Activated CD4-positive, alpha-beta T cell treated with anti-CD3 and anti-CD28 coated beads, Interleukin-2, amount 10 ng/mL, durations not matched to agents 7 days and 5 days (primary cell): ENCODE results near the gene OTOF. TPM values are rescaled to one million over a fixed set of nuclear protein-coding genes. Genes with fewer than 3 reads are reported as not detected.

Experiments used
- CTCF ChIA-PET: fragments of 350-600 bp; sonication (Branson Sonifier 250); formaldehyde crosslinking; loops from one replicate; lab custom pipeline; 2021; ENCODE audit warnings: antibody characterized with exemption; lab: Charles Lee
- POLR2A ChIA-PET: fragments of 350-600 bp; sonication (Branson Sonifier 250); formaldehyde crosslinking; loops from one replicate; lab custom pipeline; 2021; ENCODE audit warnings: antibody characterized with exemption; lab: Charles Lee
- DNase-seq: peaks from one replicate; pipeline ENCODE4 v3.0.0-alpha.2; 2020
- H3K27ac Mint-ChIP-seq: one replicate; pipeline ENCODE4 v1.8.0; 2021; ENCODE audit warnings: mild to moderate bottlenecking, moderate library complexity, mixed read lengths
- H3K27me3 Mint-ChIP-seq: one replicate; pipeline ENCODE4 v1.8.0; 2021; ENCODE audit warnings: mixed read lengths
- H3K36me3 Mint-ChIP-seq: one replicate; pipeline ENCODE4 v1.8.0; 2021; ENCODE audit warnings: low read depth, mixed read lengths
- H3K4me1 Mint-ChIP-seq: one replicate; pipeline ENCODE4 v1.8.0; 2021; ENCODE audit warnings: mixed read lengths
- H3K4me3 Mint-ChIP-seq: one replicate; pipeline ENCODE4 v1.8.0; 2021; ENCODE audit warnings: mild to moderate bottlenecking, moderate library complexity, mixed read lengths
- H3K9me3 Mint-ChIP-seq: one replicate; pipeline ENCODE4 v1.8.0; 2021; ENCODE audit warnings: mixed read lengths
- total RNA-seq, 2 experiments: library from RNA; stranded (reverse); gene quantifications; one replicate each; pipeline ENCODE4 v1.2.3, GENCODE V29; 2021

OTOF gene
- total RNA-seq, 2 experiments from 2014 or later = 11.7 to 12.3 TPM

GRCh38 chr2:26465981-26466471, 11.9 kb downstream of the OTOF start:
- H3K9me3 Mint-ChIP-seq = peaks cover 8% of the 10 kb centered on the region
- CTCF ChIA-PET = interaction anchor here (0.6 to 2.7 kb wide), 2 partner anchors 11 to 560 kb away, joined by 3 to 13 read pairs; partner anchors contain the start of gene OTOF
- no peak overlapping the region for H3K4me3 Mint-ChIP-seq
- POLR2A ChIA-PET = no interaction called here
- H3K27ac Mint-ChIP-seq = no peak overlapping the region
- no peaks in the 10 kb centered on the region for H3K27me3 Mint-ChIP-seq
- peaks cover 3% of the 10 kb centered on the region for H3K36me3 Mint-ChIP-seq
- no peak for DNase-seq
- peaks cover 2% of the 10 kb centered on the region for H3K4me1 Mint-ChIP-seq

- no peak overlapping the region for H3K4me3 Mint-ChIP-seq
- peaks cover 2% of the 10 kb centered on the region for H3K4me1 Mint-ChIP-seq
- DNase-seq = no peak
- H3K27me3 Mint-ChIP-seq = no peaks in the 10 kb centered on the region
- no peak overlapping the region for H3K27ac Mint-ChIP-seq
- H3K36me3 Mint-ChIP-seq = peaks cover 3% of the 10 kb centered on the region
- CTCF ChIA-PET = no interaction called here
- H3K9me3 Mint-ChIP-seq = peaks cover 8% of the 10 kb centered on the region
- POLR2A ChIA-PET = no interaction called here
Observed at GRCh38 chr2:26465266-26465925, 12.5 kb downstream of the OTOF start.

- Mint-ChIP-seq H3K4me3 (no peak overlapping the region), H3K27me3 (no peaks in the 10 kb centered on the region), H3K27ac (no peak overlapping the region), H3K9me3 (peaks cover 8% of the 10 kb centered on the region), H3K4me1 (peaks cover 2% of the 10 kb centered on the region), H3K36me3 (no peaks in the 10 kb centered on the region)
- POLR2A ChIA-PET = no interaction called here
- CTCF ChIA-PET = no interaction called here
- no peak for DNase-seq
Observed at GRCh38 chr2:26464390-26465265, 13.3 kb downstream of the OTOF start.

- Mint-ChIP-seq H3K27me3 (no peaks in the 10 kb centered on the region), H3K27ac (no peak overlapping the region), H3K36me3 (no peaks in the 10 kb centered on the region), H3K4me1 (peaks cover under 1% of the 10 kb centered on the region), H3K9me3 (peaks cover under 1% of the 10 kb centered on the region), H3K4me3 (no peak overlapping the region)
- POLR2A ChIA-PET = no interaction called here
- CTCF ChIA-PET = interaction anchor here (1.2 kb wide), 1 partner anchor 54 kb away, joined by 3 read pairs; no protein-coding TSS in a partner anchor
- no peak for DNase-seq
Observed at GRCh38 chr2:26463244-26464192, 14.4 kb downstream of the OTOF start.

- Mint-ChIP-seq H3K36me3 (no peaks in the 10 kb centered on the region), H3K9me3 (no peaks in the 10 kb centered on the region), H3K4me3 (no peak overlapping the region), H3K27ac (no peak overlapping the region), H3K4me1 (no peaks in the 10 kb centered on the region), H3K27me3 (no peaks in the 10 kb centered on the region)
- CTCF ChIA-PET = interaction anchor here (1.2 kb wide), 1 partner anchor 53 kb away, joined by 3 read pairs; no protein-coding TSS in a partner anchor
- no peak for DNase-seq
- POLR2A ChIA-PET = no interaction called here
Observed at GRCh38 chr2:26462511-26463243, 15.2 kb downstream of the OTOF start.

GRCh38 chr2:26462100-26462499, 15.8 kb downstream of the OTOF start:
- H3K4me3 Mint-ChIP-seq = no peak overlapping the region
- H3K27me3 Mint-ChIP-seq = no peaks in the 10 kb centered on the region
- H3K36me3 Mint-ChIP-seq = no peaks in the 10 kb centered on the region
- ChIA-PET POLR2A (no interaction called here), CTCF (interaction anchor here (1.2 kb wide), 1 partner anchor 52 kb away, joined by 3 read pairs; no protein-coding TSS in a partner anchor)
- no peaks in the 10 kb centered on the region for H3K9me3 Mint-ChIP-seq
- no peaks in the 10 kb centered on the region for H3K4me1 Mint-ChIP-seq
- H3K27ac Mint-ChIP-seq = no peak overlapping the region
- DNase-seq = no peak

GRCh38 chr2:26461601-26462023, 16.3 kb downstream of the OTOF start:
- ChIA-PET POLR2A (no interaction called here), CTCF (no interaction called here)
- no peak overlapping the region for H3K4me3 Mint-ChIP-seq
- no peaks in the 10 kb centered on the region for H3K27me3 Mint-ChIP-seq
- no peak for DNase-seq
- H3K27ac Mint-ChIP-seq = no peak overlapping the region
- H3K36me3 Mint-ChIP-seq = no peaks in the 10 kb centered on the region
- no peaks in the 10 kb centered on the region for H3K9me3 Mint-ChIP-seq
- H3K4me1 Mint-ChIP-seq = no peaks in the 10 kb centered on the region

- Mint-ChIP-seq H3K4me3 (no peak overlapping the region), H3K4me1 (no peaks in the 10 kb centered on the region), H3K9me3 (no peaks in the 10 kb centered on the region), H3K27me3 (no peaks in the 10 kb centered on the region), H3K27ac (no peak overlapping the region), H3K36me3 (no peaks in the 10 kb centered on the region)
- DNase-seq = no peak
- ChIA-PET POLR2A (no interaction called here), CTCF (interaction anchor here (0.5 kb wide), 1 partner anchor 709 kb away, joined by 3 read pairs; no protein-coding TSS in a partner anchor)
Observed at GRCh38 chr2:26460613-26461031, 17.3 kb downstream of the OTOF start.

- POLR2A ChIA-PET = no interaction called here
- Mint-ChIP-seq H3K4me1 (no peaks in the 10 kb centered on the region), H3K27me3 (no peaks in the 10 kb centered on the region), H3K27ac (no peak overlapping the region), H3K36me3 (no peaks in the 10 kb centered on the region), H3K4me3 (no peak overlapping the region), H3K9me3 (no peaks in the 10 kb centered on the region)
- CTCF ChIA-PET = interaction anchor here (0.7 kb wide), 1 partner anchor 37 kb away, joined by 5 read pairs; no protein-coding TSS in a partner anchor
- DNase-seq = no peak
Observed at GRCh38 chr2:26459991-26460612, 17.8 kb downstream of the OTOF start.

- CTCF ChIA-PET = interaction anchor here (0.6 to 1.1 kb wide), 2 partner anchors 103 to 293 kb away, joined by 3 to 5 read pairs; no protein-coding TSS in a partner anchor
- DNase-seq = no peak
- no peaks in the 10 kb centered on the region for H3K36me3 Mint-ChIP-seq
- no peaks in the 10 kb centered on the region for H3K27me3 Mint-ChIP-seq
- H3K9me3 Mint-ChIP-seq = no peaks in the 10 kb centered on the region
- POLR2A ChIA-PET = interaction anchor here (0.5 to 0.7 kb wide), 2 partner anchors 9 to 68 kb away, joined by 3 to 5 read pairs; no protein-coding TSS in a partner anchor
- H3K4me1 Mint-ChIP-seq = no peaks in the 10 kb centered on the region
- no peak overlapping the region for H3K27ac Mint-ChIP-seq
- no peak overlapping the region for H3K4me3 Mint-ChIP-seq
Observed at GRCh38 chr2:26458365-26459042, 19.4 kb downstream of the OTOF start.
